Stimulated activated CD4-positive, alpha-beta T cell treated with anti-CD3 and anti-CD28 coated beads, Interleukin-12 subunit alpha, Interleukin-12 subunit beta, amount 100 ng/mL, for 4 hours (primary cell): ENCODE data around the gene ANKRD13A.
"Not testable (repeated sequence)": the region's sequence is repeated elsewhere in the genome, so short reads cannot be mapped to it uniquely, and the experiment has no call there.

Experiments used
- DNase-seq: peaks from one replicate; pipeline ENCODE4 v3.0.0-alpha.2; 2020

ANKRD13A gene

GRCh38 chr12:109986236-109986635 is 13.0 kb upstream of the ANKRD13A start:
- not testable (repeated sequence) for DNase-seq

GRCh38 chr12:109987615-109988014 is 11.6 kb upstream of the ANKRD13A start:
- no peak for DNase-seq

- DNase-seq, result no peak
Observed at GRCh38 chr12:109988274-109988673, 11.0 kb upstream of the ANKRD13A start.

GRCh38 chr12:109988903-109989302 is 10.3 kb upstream of the ANKRD13A start:
- DNase-seq, result no peak

GRCh38 chr12:109989380-109989779 is 9.8 kb upstream of the ANKRD13A start:
- no peak for DNase-seq

- DNase-seq, result no peak
Observed at GRCh38 chr12:109991586-109991985, 7.6 kb upstream of the ANKRD13A start.

DNA sequence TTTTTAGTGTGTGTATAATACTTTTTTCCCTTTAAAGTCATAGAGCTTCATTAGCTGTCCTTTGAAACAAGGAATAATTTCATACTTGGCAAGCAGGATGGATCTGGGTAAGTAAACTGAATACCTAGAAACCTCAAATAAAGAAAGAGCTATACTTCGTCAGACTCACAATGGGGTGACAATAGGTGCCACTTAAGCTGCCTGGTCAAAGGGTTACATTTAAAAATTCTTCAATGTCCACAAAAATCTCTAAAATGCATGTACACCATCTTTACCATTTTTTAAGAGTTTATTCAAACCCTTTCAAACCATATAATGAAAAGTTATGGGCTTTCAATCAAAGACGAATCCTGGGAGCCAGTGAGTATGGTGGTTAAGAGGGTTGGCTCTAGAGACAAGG is 6.1 kb upstream of the ANKRD13A start:
- DNase-seq, result no peak

DNA sequence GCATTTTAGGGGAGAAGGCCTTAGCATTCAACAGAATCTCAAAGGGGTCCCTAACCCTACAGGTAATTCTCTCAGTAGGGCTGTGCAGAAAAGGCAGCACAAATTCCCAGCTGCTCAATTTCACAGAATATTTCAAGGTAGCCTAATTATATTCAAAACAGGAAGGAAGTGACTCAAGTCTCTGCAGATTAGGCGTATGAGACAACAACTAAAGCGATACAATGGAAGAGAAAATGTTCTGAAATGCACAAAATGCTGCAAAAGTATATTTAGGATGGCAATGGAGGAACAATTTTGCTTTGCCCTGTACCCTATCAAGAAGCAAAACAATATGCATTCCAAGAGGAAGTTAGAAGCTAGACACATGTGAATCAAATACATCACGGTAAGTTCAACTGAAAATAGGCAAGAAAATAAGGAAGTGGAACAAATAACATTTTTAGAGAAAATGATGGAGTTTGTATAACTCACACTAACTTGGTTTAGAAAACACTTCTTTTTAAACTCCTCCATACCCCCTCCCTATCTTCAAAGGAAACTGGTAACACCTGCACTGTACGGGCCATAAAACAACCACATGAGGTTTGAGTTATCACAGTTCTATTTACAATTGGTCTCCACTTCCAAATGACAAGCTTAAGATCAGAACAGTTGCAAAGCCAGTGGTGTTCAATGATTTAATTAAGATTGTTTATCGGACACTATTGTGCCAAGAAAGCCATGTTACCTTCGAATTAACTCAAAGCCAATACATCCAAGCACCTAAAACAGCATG is 4.6 kb upstream of the ANKRD13A start:
- DNase-seq, result no peak

- DNase-seq, result no peak
Observed at GRCh38 chr12:109995361-109995685, 3.9 kb upstream of the ANKRD13A start.

DNA sequence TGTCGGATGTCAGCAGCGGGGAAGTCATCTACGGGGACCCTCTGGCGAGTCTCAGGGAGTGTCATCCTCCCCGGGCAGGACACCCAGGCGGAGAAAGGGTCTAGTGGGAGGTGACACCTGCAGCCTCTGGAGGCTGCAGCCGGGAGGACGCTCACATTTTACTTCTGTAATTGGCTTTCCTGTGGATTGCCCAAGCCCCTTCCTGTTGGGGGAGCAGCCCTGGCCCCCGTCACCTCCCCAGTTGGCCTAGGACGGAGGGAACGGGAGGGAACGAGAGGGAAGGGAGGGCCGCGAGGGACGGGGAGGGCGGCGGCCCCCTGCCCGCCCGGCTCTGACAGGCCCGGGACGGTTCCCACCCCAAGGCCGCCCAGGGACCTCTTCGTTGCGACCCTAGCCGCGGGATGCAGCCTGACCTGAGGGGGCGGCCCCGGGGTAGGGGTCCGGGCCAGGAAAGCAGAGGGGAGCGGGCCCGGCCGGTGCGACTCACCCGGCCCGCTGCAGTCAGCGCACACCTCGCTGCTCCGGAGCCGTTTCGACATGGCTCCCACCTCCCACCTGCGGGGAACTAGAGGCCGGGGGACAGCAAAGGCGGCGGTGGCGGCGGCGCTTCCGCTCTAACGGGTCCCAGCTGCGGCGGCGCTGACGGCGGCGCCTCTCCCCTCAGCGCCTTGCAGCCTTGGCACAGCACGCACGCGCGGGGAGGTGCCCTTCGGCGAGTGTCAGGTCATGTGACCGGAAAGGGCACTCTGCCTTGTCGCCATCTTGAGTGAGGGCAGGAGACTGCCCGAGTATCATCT is 3.3 kb upstream of the ANKRD13A start, which contains the start of gene GIT2:
Gene GIT2 (minus strand): TSS at position 683 of the 797 bp plus-strand sequence. CDS start 144 bp downstream, at position 539.
- peak; percentile 89 for DNase-seq

- no peak for DNase-seq
Observed at GRCh38 chr12:109996483-109996853, 2.8 kb upstream of the ANKRD13A start.

DNA sequence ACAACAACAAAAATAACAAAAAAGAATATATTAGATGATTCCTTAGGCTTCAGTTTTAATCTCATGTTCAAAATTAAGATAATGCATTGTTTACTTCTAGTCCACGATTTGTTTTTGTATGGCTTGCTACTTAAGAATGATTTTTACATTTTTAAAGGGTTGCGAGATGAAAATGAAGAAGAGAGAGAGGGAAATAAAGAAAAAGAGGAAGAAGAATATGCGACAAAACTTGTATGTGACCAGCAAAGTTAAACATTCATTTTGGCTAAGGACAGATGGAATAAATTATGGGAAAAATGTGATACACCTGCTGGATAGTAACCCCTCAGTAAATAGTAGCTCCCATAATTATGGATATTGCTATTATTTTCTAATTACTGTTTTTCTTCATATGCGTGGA is 1.8 kb upstream of the ANKRD13A start:
- DNase-seq, result no peak

DNA sequence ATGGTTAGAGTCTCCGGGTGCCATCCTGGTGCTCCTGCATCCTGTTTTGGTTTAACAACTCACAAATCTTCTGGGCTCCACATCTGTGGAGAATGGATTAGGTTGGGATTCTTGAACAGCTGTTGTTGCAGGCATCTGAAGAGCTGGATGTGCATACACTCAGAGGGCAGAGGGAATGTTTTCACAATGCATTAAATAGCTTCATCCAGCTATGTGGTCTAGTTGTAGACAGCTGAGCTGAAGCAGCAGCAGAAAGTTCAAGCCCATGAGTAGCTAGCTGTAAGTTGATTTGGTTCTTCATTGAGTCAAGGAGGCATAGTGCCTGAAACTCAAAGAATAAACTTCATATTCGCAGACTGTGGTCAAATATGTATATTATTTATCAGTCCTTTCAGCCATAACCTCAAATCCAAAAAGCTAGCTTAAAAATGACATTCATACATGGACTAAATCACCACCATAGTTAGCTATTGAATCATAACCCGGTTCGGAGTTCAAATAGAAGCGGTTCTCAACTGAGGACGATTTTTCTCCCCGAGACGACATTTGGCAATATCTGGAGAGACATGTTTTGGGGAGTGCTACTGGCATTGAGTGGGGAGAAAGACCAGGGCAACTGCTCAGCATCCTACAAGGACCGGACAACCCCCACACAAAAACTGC is 858 bp upstream of the ANKRD13A start:
- DNase-seq, result no peak

- no peak for DNase-seq
Observed at GRCh38 chr12:109999649-109999971, 380 bp downstream of the ANKRD13A start.

DNA sequence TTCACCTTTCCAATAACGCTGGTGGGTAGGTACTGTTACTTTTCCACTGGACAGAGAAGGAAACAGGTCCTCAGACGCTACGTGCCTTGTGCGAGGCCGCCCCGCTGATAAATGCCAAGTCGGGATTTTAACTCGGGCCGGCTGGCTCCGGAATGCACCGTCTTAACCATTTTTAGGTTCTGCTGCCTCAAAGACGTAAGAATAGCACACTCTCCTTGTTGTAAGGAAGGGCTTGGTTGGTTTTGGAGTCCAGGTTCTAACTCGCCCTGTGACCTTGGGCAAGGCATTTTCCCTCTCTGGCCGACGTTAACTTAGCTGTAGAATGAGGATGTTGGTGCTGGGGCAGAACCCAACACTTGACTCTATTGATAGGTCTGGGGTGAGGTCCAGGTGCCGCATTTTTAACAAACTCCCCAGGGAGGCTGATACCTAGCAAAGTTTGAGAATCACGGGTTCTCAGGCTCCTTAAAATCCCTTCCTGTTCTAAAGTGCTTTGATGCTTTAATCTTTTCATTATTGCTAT is 814 bp downstream of the ANKRD13A start:
- DNase-seq, result no peak

- DNase-seq, result no peak
Observed at GRCh38 chr12:110001596-110001995, 2.4 kb downstream of the ANKRD13A start.

DNA sequence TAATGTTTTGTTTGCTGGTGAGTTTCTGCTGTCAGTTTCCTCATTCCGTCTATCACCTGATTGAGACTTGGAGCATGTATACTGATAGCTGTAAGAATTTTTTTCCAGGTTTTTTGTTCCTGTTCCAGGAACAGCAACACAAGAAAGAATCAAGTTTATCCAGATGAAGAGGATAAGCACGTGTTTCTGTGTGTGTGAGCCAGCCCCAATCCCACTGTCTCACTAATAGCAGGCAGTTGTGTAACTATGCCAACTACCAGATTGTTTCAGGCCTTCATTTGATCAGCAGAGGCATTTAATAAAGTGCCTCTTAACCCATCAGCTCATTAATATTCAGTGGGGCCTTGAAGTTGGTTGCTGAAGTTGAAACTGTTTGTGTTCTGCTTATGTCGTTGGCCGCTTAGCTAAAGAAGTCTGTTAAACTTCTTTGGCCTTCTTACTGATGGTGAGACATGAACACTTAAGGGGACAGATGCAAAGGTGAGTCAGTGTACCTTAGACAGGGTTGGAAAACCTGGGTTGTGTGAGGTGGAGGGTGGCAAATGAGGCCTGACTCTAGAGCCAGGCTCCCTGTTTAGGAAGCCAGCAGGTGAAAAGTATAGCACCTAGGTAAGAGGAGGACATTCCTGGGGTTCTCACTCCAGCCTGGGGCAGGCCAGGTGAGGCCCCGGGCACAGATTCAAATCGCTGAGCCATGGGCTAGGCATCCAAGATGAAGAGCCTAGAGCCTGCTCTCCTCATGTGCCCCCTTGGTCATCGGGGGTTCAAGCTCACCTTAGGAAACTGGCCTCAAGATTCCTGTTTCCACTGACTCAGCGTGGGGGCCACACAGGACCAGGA is 3.7 kb downstream of the ANKRD13A start:
- no peak for DNase-seq

DNA sequence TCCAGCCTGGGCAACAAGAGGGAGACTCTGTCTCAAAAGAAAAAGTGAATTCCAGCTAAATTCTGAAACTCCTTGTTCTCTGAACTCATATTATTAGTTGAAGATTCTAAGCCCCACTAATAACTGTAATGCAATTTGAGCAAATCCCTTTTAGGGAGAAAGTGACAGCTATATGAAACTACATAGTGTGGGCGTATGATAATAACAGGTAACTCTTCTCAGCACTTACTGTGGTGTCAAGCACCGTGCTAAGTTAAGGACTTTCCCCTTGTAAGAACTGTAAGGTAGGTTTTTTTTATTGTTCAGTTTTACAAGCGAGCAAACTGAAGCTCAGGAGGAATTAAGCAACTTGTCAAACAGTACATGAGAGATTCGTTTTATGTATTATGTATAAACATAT is 5.4 kb downstream of the ANKRD13A start:
- DNase-seq, result no peak

DNA sequence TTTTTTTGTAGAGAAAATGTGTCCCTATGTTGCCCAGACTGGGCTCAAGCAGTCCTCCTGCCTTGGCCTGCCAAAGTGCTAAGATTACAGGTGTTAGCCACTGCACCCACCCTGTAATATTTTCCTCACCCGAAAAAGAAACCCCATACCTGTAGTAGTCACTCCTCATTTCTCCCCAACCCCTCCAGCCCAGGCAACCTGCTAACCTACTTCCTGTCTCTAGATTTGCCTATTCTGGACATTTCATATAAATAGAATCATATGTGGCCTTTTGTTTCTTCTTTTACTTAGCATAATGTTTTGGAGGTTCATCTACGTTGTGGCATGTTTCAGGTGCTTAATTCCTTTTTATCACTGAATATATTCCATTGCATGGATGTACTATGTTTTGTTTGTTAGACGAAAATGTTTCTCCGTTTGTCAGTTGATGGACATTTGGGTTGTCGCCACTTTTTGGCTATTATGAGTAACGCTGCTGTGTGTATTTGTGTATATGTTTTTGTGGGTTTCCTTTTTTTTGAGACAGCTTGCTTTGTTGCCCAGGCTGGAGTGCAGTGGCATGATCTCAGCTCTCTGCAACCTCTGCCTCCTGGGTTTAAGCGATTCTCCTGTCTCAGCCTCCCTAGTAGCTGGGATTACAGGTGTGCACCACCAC is 6.2 kb downstream of the ANKRD13A start:
- no peak for DNase-seq

DNA sequence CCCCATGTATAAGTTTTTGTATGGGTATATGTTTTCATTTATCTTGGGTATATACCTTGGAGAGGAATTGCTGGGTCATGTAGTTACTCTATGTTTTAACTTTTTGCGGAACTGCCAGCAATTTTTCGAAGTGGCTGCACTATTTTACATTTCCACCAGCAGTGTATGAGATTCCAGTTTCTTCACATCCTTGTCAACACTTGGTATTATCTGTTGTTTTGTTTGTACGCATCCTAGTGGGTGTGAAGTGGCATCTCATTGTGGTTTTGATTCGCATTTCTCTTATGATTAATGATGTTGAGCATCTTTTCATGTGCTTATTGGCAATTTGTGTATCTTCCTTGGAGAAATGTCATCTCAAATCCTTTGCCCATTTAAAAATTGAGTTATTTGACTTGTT is 6.9 kb downstream of the ANKRD13A start:
- DNase-seq, result no peak

DNA sequence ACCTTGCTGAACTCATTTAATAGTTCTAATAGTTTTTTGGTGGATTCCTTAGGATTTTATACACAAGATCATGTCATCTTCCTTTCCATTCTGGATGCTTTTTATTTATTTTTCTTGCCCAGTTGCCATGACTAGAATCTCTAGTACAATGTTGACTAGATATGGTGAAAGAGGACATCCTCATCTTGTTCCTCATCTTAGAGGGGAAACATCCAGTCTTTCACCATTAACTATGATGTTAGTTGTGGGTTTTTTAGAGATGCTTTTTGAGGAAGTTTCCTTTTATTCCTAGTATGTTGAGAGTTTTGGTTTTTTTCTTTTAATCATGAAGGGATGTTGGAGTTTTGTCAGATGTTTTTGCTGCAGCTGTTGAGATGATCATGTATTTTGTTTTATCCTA is 8.7 kb downstream of the ANKRD13A start:
- DNase-seq, result no peak

GRCh38 chr12:110008681-110009398 is 9.6 kb downstream of the ANKRD13A start:
- not testable (repeated sequence) for DNase-seq
